Endodermal cell (in vitro differentiated cells): ENCODE data around the gene SLAMF6. TPM values are rescaled to one million over a fixed set of nuclear protein-coding genes. Genes with fewer than 3 reads are reported as not detected.

Source experiments
- DNase-seq: peaks from one replicate; pipeline ENCODE4 v3.0.0-alpha.2; 2017
- H3K27ac ChIP-seq: 2 replicates; pipeline ENCODE4 v1.5.1; 2013; ENCODE audit warnings: mild to moderate bottlenecking, low read depth, low read length, moderate library complexity
- H3K27me3 ChIP-seq: 2 replicates; pipeline ENCODE4 v1.6.1; 2013; ENCODE audit warnings: mild to moderate bottlenecking, low read length, moderate library complexity; ENCODE audit not compliant: insufficient read depth, control insufficient read depth, poor library complexity, severe bottlenecking
- H3K36me3 ChIP-seq: 2 replicates; pipeline ENCODE4 v1.7.0; 2013; ENCODE audit warnings: mild to moderate bottlenecking, low read length, moderate library complexity; ENCODE audit not compliant: control insufficient read depth, insufficient read depth
- H3K4me1 ChIP-seq: one replicate; pipeline ENCODE4 v1.7.0; 2013; ENCODE audit warnings: low read length; ENCODE audit not compliant: control insufficient read depth, insufficient read depth
- H3K4me3 ChIP-seq: 2 replicates; pipeline ENCODE4 v1.5.1; 2013; ENCODE audit warnings: mild to moderate bottlenecking, low read length, moderate library complexity
- H3K9ac ChIP-seq: 2 replicates; pipeline ENCODE4 v1.6.1; 2013; ENCODE audit warnings: mild to moderate bottlenecking, low read length, moderate library complexity; ENCODE audit not compliant: poor library complexity, severe bottlenecking; ENCODE audit errors: extremely low read depth
- H3K9me3 ChIP-seq: 2 replicates; pipeline ENCODE4 v1.6.1; 2013; ENCODE audit warnings: mild to moderate bottlenecking, low read length, moderate library complexity; ENCODE audit not compliant: control insufficient read depth
- H3K27ac Mint-ChIP-seq: 2 replicates; pipeline ENCODE4 v1.8.0; 2020; ENCODE audit warnings: mixed read lengths
- H3K27me3 Mint-ChIP-seq: 2 replicates; pipeline ENCODE4 v1.8.0; 2021; ENCODE audit warnings: mild to moderate bottlenecking, mixed read lengths; ENCODE audit not compliant: insufficient read depth
- H3K36me3 Mint-ChIP-seq: 2 replicates; pipeline ENCODE4 v1.8.0; 2020; ENCODE audit warnings: low read depth, mixed read lengths
- H3K4me1 Mint-ChIP-seq: 2 replicates; pipeline ENCODE4 v1.8.0; 2020; ENCODE audit warnings: mixed read lengths
- H3K4me3 Mint-ChIP-seq: 2 replicates; pipeline ENCODE4 v1.8.0; 2020; ENCODE audit warnings: mild to moderate bottlenecking, moderate library complexity, mixed read lengths
- H3K9me3 Mint-ChIP-seq: 2 replicates; pipeline ENCODE4 v1.8.0; 2020; ENCODE audit warnings: mild to moderate bottlenecking, mixed read lengths
- WGBS, 2 experiments: methylation state at CpG; one replicate each; pipeline versions ENCODE4 v1.1.5 to v1.1.7; 2013; ENCODE audit warnings: missing lambda C conversion rate in 2 of 2, mixed read lengths in 1 of 2; ENCODE audit not compliant: insufficient coverage in 1 of 2, insufficient read length in 1 of 2; 5-methylcytosine and 5-hydroxymethylcytosine counted together
- total RNA-seq, 2 donors: library from RNA; stranded (reverse); fragmentation: NEBNext Ultra II Directional in 1 of 2; extraction: Animal tissue kit (Norgen Biotek cat#: 25700) in 1 of 2; gene quantifications; 2 replicates in 1 of 2; 3 replicates in 1 of 2; pipeline ENCODE4 v1.2.1, GENCODE V29; 2021
- TF ChIP-seq, protein P1 (sequence below): fragments of 200-600 bp; sonication (generic); conservative IDR thresholded peaks from 2 replicates; pipeline ENCODE4 v1.5.0; 2021; ENCODE audit warnings: antibody characterized with exemption, mild to moderate bottlenecking

SLAMF6 gene
- total RNA-seq, 2 donors from 2014 or later, result not detected

DNA sequence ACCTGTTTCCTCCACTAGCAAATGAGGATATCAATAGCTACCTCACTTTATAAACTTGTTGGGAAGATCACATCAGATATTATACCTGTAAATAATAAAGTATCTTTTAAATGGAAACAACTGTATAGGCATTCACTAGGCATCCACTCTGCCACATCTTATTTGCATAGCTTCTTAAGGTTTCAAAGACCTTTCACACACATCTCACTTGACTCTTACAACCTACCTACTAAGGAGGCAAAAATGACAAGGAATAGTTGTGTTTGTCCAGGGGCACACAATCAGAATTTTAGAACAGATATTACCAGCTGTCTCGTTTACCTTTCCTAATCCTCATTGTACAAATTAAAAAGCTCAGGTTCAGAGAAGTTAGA, 71.2 kb downstream of the SLAMF6 start:
- no peaks in the 10 kb centered on the region for H3K27me3 Mint-ChIP-seq
- H3K9me3 Mint-ChIP-seq, result no peaks in the 10 kb centered on the region
- no peaks in the 10 kb centered on the region for H3K36me3 Mint-ChIP-seq
- Histone ChIP-seq H3K27me3 (no peaks in the 10 kb centered on the region), H3K36me3 (no peaks in the 10 kb centered on the region), H3K9ac (no peak overlapping the region), H3K27ac (no peak overlapping the region), H3K4me1 (no peaks in the 10 kb centered on the region), H3K9me3 (no peaks in the 10 kb centered on the region), H3K4me3 (no peak overlapping the region)
- peaks cover 6% of the 10 kb centered on the region for H3K4me1 Mint-ChIP-seq
- H3K4me3 Mint-ChIP-seq, result no peak overlapping the region
- no peak overlapping the region for H3K27ac Mint-ChIP-seq
- no peak for DNase-seq
- TF ChIP-seq, protein P1, sequence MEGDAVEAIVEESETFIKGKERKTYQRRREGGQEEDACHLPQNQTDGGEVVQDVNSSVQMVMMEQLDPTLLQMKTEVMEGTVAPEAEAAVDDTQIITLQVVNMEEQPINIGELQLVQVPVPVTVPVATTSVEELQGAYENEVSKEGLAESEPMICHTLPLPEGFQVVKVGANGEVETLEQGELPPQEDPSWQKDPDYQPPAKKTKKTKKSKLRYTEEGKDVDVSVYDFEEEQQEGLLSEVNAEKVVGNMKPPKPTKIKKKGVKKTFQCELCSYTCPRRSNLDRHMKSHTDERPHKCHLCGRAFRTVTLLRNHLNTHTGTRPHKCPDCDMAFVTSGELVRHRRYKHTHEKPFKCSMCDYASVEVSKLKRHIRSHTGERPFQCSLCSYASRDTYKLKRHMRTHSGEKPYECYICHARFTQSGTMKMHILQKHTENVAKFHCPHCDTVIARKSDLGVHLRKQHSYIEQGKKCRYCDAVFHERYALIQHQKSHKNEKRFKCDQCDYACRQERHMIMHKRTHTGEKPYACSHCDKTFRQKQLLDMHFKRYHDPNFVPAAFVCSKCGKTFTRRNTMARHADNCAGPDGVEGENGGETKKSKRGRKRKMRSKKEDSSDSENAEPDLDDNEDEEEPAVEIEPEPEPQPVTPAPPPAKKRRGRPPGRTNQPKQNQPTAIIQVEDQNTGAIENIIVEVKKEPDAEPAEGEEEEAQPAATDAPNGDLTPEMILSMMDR, result no peak
- 87 to 100% methylated on average over 1 of the region's 1 CpG for WGBS, 2 experiments

DNA sequence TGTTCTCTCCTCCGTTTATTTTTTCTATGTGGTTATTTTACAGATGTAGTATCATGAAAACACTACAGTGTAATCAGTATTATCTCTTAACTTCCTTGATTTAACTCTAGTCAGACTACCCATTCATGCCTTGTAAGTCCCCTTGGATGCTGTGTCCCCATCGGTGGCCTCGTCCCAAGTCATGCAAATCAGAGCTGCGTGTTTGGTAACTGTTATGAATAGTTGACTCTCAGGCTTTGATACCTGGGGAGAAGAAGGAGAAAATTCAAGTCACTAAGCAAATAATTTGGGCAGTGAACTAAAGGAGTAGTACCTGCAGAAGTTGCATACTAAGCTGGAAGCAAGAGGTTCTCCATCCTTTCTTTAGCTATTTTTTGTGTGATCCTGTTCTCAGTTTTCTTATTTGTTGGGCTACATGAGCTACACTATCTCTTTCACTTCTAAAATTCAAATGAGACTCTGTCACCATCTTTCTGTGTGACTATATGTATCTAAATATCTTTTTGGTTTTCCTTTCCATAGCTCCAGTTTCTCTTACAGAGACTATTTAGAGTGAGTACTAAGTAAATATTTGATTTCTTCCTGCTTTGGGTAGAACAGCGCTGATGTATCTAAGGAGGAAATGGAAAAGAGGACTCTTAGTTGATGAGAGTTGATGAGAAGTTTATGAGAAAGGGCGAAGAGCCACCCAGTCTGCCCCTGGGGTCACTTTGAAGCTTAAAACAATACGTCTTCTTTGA, 71.8 kb downstream of the SLAMF6 start:
- H3K27ac ChIP-seq, result no peak overlapping the region
- H3K9me3 Mint-ChIP-seq, result no peaks in the 10 kb centered on the region
- TF ChIP-seq, protein P1, result no peak
- no peak overlapping the region for H3K4me3 ChIP-seq
- no peaks in the 10 kb centered on the region for H3K36me3 Mint-ChIP-seq
- no peaks in the 10 kb centered on the region for H3K27me3 Mint-ChIP-seq
- DNase-seq, result no peak
- H3K27ac Mint-ChIP-seq, result no peak overlapping the region
- H3K9me3 ChIP-seq, result no peaks in the 10 kb centered on the region
- H3K9ac ChIP-seq, result no peak overlapping the region
- H3K4me1 Mint-ChIP-seq, result peaks cover 9% of the 10 kb centered on the region
- no peaks in the 10 kb centered on the region for H3K27me3 ChIP-seq
- no peaks in the 10 kb centered on the region for H3K4me1 ChIP-seq
- no peak overlapping the region for H3K4me3 Mint-ChIP-seq
- no peaks in the 10 kb centered on the region for H3K36me3 ChIP-seq
- 92 to 93% methylated on average over 2 to 6 of the region's 7 CpGs for WGBS, 2 experiments

GRCh38 chr1:160449494-160449893, 73.6 kb downstream of the SLAMF6 start:
- Histone ChIP-seq H3K4me1 (no peaks in the 10 kb centered on the region), H3K9ac (no peak overlapping the region), H3K27ac (no peak overlapping the region), H3K4me3 (no peak overlapping the region), H3K27me3 (no peaks in the 10 kb centered on the region), H3K36me3 (no peaks in the 10 kb centered on the region), H3K9me3 (no peaks in the 10 kb centered on the region)
- no peaks in the 10 kb centered on the region for H3K36me3 Mint-ChIP-seq
- TF ChIP-seq, protein P1, result no peak
- no peak overlapping the region for H3K27ac Mint-ChIP-seq
- no peaks in the 10 kb centered on the region for H3K27me3 Mint-ChIP-seq
- DNase-seq, result no peak
- WGBS, 2 experiments, result 93 to 100% methylated on average over 1 to 2 of the region's 2 CpGs
- no peaks in the 10 kb centered on the region for H3K9me3 Mint-ChIP-seq
- no peak overlapping the region for H3K4me3 Mint-ChIP-seq
- H3K4me1 Mint-ChIP-seq, result peaks cover 9% of the 10 kb centered on the region
